DND-41 (cell line): ENCODE measurements around the gene MPV17L2.

Source experiments
- ATAC-seq: fragments of 200-7000 bp; cut with Tn5 transposase; 3 replicates; pipeline ENCODE4 v1.9.1; 2021; ENCODE audit warnings: low read depth; ENCODE audit not compliant: insufficient read depth
- DNase-seq: peaks from one replicate; pipeline ENCODE4 v3.0.0-alpha.2; 2020
- H2AFZ ChIP-seq: 2 replicates; pipeline ENCODE4 v1.6.0; 2012; ENCODE audit warnings: low read depth, low read length
- H3K27ac ChIP-seq: 2 replicates; pipeline ENCODE4 v1.5.1; 2012; ENCODE audit warnings: low read length, inconsistent platforms
- H3K27me3 ChIP-seq: fragments of 200-600 bp; sonication (generic); 2 replicates; pipeline ENCODE4 v1.6.0; 2012; ENCODE audit warnings: low read length, mild to moderate bottlenecking, inconsistent platforms; ENCODE audit not compliant: insufficient read depth, poor library complexity
- H3K36me3 ChIP-seq: 2 replicates; pipeline ENCODE4 v1.5.1; 2012; ENCODE audit warnings: low read length, inconsistent platforms; ENCODE audit not compliant: insufficient read depth
- H3K4me1 ChIP-seq: 2 replicates; pipeline ENCODE4 v1.5.1; 2012; ENCODE audit warnings: mild to moderate bottlenecking, low read length; ENCODE audit not compliant: insufficient read depth
- H3K4me2 ChIP-seq: 2 replicates; pipeline ENCODE4 v1.6.0; 2012; ENCODE audit warnings: mild to moderate bottlenecking, moderate library complexity, low read length, inconsistent platforms; ENCODE audit not compliant: insufficient read depth
- H3K4me3 ChIP-seq, 2 experiments: fragments of 200-600 bp in 1 of 2; shearing (Covaris generic) in 1 of 2; 2 replicates each; pipeline ENCODE4 v1.5.1; 2012 to 2016; ENCODE audit warnings: inconsistent platforms in 2 of 2, low read length in 2 of 2, mild to moderate bottlenecking in 2 of 2, low read depth in 1 of 2, moderate library complexity in 1 of 2
- H3K79me2 ChIP-seq: 2 replicates; pipeline ENCODE4 v1.6.0; 2012; ENCODE audit warnings: low read length, inconsistent platforms; ENCODE audit not compliant: insufficient read depth
- H3K9ac ChIP-seq: 2 replicates; pipeline ENCODE4 v1.6.0; 2012; ENCODE audit warnings: low read depth, mild to moderate bottlenecking, inconsistent platforms, low read length, moderate library complexity
- H3K9me3 ChIP-seq: 2 replicates; pipeline ENCODE4 v1.5.1; 2012; ENCODE audit warnings: low read length, moderate library complexity, mild to moderate bottlenecking, inconsistent platforms; ENCODE audit not compliant: insufficient read depth, severe bottlenecking
- H4K20me1 ChIP-seq: 2 replicates; pipeline ENCODE4 v1.6.0; 2012; ENCODE audit warnings: low read length; ENCODE audit not compliant: insufficient read depth
- CTCF ChIP-seq: IDR thresholded peaks from 2 replicates; pipeline ENCODE4 v1.5.1; 2012; ENCODE audit warnings: borderline replicate concordance, low read length, moderate library complexity, mild to moderate bottlenecking; ENCODE audit not compliant: poor library complexity, severe bottlenecking; ENCODE audit errors: extremely low read depth
- EZH2 ChIP-seq: IDR thresholded peaks from 3 replicates; pipeline ENCODE4 v1.6.1; 2012; ENCODE audit warnings: borderline replicate concordance, low read depth, mild to moderate bottlenecking, moderate library complexity, low read length, inconsistent platforms; ENCODE audit not compliant: severe bottlenecking

Gene MPV17L2

GRCh38 chr19:18173054-18173571, 19.9 kb upstream of the MPV17L2 start:
- peak overlapping the region; percentile 48; the same call in 1 of the 2 replicates for H3K9ac ChIP-seq
- H3K27me3 ChIP-seq: peaks cover 22% of the 10 kb centered on the region
- H2AFZ ChIP-seq: peak overlapping the region; percentile 69
- no peaks in the 10 kb centered on the region for H3K9me3 ChIP-seq
- H3K27ac ChIP-seq: no peak overlapping the region
- H3K36me3 ChIP-seq: peaks cover 15% of the 10 kb centered on the region
- DNase-seq: no peak
- no peaks in the 10 kb centered on the region; the same call in 1 of the 2 replicates for H4K20me1 ChIP-seq
- peak overlapping the region; percentile 84 for H3K4me2 ChIP-seq
- no peak for ATAC-seq
- peak overlapping the region in 1 of 2 experiments; percentile 56; a peak in 2 of 4 replicates for H3K4me3 ChIP-seq
- no peaks in the 10 kb centered on the region for H3K79me2 ChIP-seq
- peaks cover 17% of the 10 kb centered on the region for H3K4me1 ChIP-seq
- no peak for TF ChIP-seq CTCF
- no peak for TF ChIP-seq EZH2

GRCh38 chr19:18173572-18174288, 19.3 kb upstream of the MPV17L2 start, which contains the start of gene IFI30:
Gene IFI30 (plus strand): TSS chr19:18173813. CDS start chr19:18173842, 29 bp downstream.
- Histone ChIP-seq H3K79me2 (no peaks in the 10 kb centered on the region), H3K9ac (peak within 1 kb of the TSS; percentile 48), H3K36me3 (peaks cover 9% of the 10 kb centered on the region), H3K9me3 (no peaks in the 10 kb centered on the region), H4K20me1 (no peaks in the 10 kb centered on the region; the same call in 1 of the 2 replicates), H3K27me3 (peaks cover 22% of the 10 kb centered on the region), H3K4me2 (peak within 1 kb of the TSS; percentile 84), H2AFZ (peak within 1 kb of the TSS; percentile 69), H3K4me3 (peak within 1 kb of the TSS; percentile 11 to 56; a peak in 3 of 4 replicates), H3K27ac (no peak within 1 kb of the TSS), H3K4me1 (peaks cover 17% of the 10 kb centered on the region)
- peak; percentile 67 for DNase-seq
- peak; percentile 83 for ATAC-seq
- TF ChIP-seq EZH2 (peak; percentile 89), CTCF (no peak)

- Histone ChIP-seq H3K79me2 (no peaks in the 10 kb centered on the region), H3K4me2 (no peak overlapping the region), H3K4me1 (peaks cover 17% of the 10 kb centered on the region), H3K9me3 (no peaks in the 10 kb centered on the region), H3K4me3 (no peak overlapping the region), H3K27ac (no peak overlapping the region), H4K20me1 (no peaks in the 10 kb centered on the region; the same call in 1 of the 2 replicates), H2AFZ (no peak overlapping the region), H3K9ac (no peak overlapping the region), H3K27me3 (peaks cover 22% of the 10 kb centered on the region), H3K36me3 (no peaks in the 10 kb centered on the region)
- no peak for DNase-seq
- ATAC-seq: no peak
- TF ChIP-seq EZH2 (no peak), CTCF (no peak)
Observed at GRCh38 chr19:18174983-18175382, 18.0 kb upstream of the MPV17L2 start.
